Skin of body (tissue), 2 donors: Measurements from ENCODE around the gene EHHADH. TPM values are rescaled to one million over a fixed set of nuclear protein-coding genes. Genes with fewer than 3 reads are reported as not detected.

Experiments
- DNase-seq: peaks from one replicate; lab custom pipeline; 2025; lab: John Stamatoyannopoulos, UW
- total RNA-seq: library from RNA; depleted of rRNA; stranded (reverse); fragments of >200 nt; gene quantifications from one replicate; pipeline ENCODE4 v1.2.3, GENCODE V29; 2014

Gene EHHADH
- total RNA-seq, 1 donor from 2014 or later, result 4.3 TPM

DNA sequence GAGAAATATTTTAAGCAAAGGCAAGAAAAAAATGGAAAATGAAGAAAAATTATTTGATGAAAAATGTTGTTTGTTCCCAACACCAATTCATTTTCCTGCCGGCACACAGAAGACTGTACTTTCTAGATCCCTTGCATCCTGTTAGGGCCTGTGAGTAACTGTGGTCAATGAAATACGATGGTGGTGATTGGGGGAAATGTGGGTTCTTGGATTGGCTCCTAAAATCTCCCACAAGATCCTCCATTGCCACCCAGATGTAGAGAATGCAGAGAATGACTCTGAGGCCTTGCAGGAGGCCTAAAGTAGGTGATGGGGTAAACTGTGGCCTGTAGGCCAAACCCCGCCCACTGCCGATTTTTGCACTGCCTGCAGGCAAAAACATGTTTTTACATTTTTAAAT is 54.6 kb downstream of the EHHADH start:
- DNase-seq, result no peak

DNA sequence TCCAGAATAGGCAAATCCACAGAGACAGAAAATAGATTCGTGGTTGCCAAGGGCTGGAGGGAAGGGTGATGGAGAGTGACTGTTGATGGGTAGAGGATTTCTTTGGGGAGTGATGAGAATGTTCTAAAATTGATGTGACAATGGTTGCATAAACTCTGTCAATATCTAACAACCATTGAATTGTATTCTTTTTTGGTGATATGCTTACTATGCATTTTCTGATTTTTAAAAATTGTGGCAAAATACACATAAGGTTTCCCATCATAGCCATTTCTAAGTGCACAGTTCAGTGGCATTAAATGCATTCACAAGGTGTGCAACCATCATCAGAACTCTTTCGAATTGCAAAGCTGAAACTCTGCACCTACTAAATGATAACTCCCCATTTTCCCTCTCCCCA is 56.8 kb downstream of the EHHADH start:
- no peak for DNase-seq

DNA sequence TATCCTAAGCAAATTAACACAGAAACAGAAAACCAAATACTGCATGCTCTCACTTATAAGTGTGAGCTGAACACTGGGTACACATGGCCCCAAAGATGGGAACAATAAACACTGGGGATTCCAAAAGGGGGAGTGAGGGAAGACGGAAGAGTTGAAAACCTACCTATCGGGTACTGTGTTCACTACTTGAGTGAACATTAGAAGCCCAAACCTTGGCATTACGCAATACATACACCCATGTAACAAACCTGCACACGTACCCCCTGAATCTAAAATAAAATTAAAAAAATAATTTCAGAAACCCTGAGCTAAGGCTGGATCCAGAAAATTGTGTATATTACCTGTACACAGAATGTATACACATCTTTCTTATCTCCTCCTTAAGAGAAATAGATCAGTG is 58.2 kb downstream of the EHHADH start:
- no peak for DNase-seq

DNA sequence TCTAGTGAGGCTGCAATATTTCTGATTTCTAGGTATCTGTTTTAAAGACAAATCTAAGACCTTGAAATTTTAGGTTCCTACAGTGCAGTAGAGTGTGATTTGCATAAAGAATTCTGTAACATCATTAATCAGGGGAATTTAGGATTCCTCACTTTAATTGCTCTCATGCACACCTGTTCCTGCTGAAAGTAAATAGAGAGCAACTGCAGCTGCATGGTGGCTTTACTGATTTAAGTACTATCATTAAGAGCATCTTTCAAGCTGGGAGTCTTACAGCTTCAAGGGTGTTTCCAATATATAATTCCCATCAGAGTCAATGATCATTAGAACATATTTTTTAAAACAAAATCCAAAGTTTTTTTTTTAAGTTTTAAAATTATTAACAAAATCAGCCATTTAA is 65.0 kb downstream of the EHHADH start:
- no peak for DNase-seq

DNA sequence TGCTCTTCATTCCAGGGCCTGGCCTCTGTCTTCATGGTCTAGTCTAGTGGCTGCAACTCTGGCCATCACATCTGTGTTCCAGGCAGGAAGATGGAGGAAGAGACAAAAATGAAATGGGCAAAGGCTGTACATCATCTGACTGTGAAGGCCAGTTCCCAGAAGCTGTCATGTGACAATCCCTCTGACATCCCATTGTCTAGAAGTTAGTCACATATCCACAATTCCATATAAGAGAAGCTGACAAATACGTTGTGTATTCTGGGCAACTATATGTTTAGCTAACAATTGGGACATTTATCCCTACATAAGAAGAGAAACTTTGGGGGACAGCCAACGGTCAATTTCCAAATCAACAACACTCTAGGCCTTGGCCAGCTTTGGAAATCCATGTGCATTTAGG is 66.5 kb downstream of the EHHADH start:
- DNase-seq, result no peak

DNA sequence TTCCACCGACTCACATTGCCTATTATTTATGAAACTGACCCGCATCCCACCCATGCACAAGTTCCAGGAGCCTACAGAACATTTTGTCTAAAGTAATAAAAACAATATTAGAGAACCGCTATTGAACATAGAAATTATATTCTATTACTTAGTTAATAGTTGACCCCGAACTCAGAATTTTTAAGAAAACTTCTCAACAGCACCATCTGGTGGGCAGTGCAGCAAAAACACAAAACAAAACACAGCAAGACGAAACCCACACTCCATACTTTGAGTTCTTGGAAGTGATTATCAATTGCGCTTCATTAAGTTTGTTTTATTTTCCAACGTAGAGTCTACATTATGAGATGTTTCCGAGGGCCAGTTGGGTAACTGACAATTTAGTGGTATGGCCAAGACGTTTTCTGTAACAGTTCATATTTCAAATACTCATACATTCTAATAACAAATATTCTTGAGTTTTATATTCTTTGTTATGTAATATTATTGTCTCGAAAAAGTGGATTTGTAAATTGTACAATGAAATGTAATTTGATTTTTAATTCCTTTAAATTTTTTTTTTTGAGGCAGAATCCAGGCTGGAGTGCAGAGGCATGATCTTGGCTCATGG is 77.0 kb downstream of the EHHADH start:
- peak; percentile 49 for DNase-seq

DNA sequence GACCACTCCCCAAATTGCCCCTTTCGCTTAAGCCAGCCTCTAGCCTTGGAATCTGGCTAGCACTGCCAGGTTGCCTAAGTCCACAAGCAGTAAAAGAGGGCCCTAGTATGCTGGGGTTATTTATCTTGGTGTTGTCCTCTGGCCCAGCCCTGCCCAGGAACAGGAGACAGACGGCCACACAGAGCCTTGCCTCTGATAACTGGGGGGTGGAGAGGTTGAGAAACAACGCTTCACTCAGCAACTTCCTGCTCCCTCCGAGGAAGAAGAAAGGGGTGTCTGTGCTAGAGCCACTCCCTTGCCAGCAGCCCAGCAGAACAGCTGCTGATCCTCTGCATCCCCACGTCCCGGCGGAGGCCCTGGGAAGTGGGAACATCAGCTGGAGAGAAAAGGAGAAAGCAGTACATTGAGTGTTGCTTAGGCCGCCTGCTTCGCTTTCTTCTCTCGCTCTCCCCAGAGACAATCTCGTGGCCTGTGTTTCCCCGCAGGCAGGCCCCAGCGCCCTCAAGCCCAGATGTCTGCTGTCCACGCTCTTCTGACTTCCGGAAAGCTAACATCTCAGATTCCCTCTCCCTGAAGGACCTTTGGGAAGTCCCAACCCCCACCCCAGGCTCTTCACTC is 78.4 kb downstream of the EHHADH start:
- peak; percentile 59 for DNase-seq

DNA sequence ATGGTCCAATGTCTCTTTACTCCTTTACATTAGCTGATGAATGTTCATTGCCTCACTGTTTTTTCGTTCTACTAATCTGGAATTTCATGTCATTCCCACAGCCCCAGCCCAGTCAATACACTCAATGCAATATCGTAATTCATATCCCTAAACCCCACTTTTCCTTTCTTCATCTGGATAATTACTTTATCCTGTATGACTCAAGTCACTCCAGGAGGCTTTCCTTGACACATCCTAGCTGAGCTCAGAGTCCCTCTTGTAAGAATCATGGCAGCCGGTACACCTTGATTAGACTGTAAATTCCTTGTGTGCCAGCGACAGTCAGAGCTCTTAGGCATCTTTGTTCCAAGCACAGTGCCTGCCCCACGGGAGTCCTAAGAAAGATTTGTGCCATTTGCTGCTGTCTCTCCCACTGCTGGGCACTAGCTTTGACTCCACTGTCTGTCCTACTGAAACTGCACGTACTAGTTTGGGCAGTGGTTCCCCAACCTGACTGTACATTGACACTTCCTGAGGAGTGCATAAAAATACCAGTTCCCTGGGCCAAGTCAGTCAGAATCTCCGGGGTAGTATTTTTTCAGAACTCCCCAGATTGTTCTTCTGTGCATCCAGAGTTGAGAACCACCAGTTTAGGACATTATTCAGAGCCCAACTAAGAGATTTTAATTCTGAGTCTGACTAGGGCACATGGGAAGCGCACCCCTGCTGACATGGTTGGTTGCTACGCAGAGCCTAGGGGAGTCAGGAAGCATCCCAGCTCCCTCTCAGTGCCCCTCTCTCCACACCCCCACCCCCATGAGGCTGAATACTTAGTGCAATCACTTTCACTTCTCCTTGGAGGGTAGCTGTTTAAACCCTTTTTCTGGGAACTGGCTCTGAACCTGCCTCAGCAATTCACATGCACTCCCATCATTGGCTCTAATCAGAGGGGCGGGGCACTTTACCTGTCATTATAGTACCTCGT is 81.5 kb downstream of the EHHADH start:
- no peak for DNase-seq

DNA sequence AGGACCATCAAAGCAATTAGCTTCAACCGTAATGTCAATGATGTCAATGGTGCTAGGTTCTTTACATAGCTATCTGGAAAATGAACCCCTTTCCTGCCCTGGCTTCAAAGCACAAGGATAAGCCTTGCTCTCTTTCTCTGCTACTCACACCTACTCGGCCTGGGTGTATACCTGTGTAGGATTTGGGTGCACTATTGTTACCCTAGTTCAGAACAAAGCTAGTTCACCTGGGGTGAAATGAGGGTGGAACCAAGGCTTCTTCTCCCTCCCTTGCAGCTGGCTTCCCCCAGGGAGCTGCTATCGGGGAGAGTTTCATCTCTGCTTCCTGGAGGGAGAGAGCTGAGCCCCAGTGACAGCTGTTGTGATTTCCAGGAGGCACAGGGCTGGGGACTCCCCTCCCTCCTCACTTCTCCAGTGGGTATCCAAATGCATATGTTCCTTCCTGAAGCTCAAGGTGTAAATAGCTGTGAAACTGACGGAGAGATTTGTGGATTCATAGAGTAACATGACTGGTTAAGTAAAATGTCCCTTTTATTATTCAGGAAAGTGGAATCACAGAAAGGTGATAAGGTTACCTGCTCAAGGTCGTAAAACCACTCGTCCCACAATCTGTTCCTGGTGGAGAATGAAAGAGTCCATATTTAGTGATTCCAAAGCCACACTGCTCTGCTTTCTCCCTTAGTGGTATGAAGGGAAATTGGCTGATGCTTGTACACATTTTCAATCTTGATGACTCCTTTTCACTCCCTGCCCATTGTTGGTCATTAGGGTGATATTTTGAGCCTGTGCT is 89.2 kb downstream of the EHHADH start:
- DNase-seq, result no peak

DNA sequence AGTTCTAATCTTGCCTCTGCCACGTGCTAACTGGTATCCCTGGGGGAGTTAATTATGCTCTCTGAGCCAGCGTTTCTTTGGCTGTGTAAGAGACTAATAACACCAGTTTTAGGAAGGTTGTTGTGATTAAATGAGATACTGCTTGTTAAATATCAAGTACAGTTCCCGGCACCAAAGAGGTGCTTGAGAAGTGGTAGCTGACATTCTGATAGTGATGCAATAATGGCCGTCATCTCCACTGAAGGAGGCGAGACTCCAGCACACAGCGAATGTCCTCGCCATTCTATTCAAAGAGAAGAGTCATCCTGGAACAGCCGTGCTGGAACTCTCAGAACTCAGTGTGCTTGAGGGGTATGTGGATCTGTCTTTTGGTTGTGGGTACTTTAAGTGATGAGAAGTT is 91.2 kb downstream of the EHHADH start:
- no peak for DNase-seq

DNA sequence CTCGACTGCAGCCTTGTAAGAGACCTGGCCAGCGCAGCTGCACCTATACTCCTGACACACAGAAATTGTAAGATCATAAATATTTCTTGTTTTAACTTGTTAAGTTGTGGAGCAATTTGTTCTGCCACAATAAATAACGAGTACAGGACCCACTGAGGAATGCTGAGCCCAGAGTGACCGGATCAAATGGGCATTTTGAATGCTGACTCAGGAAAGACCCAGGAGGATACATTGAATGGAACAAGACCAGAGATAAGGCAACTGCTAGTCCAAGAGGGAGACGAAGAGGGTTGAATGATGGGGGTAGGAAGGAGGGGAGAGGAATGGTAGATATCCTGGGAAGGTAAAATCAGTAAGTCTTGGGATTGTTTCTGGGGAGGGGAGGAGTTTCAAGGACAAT is 92.1 kb downstream of the EHHADH start:
- no peak for DNase-seq

DNA sequence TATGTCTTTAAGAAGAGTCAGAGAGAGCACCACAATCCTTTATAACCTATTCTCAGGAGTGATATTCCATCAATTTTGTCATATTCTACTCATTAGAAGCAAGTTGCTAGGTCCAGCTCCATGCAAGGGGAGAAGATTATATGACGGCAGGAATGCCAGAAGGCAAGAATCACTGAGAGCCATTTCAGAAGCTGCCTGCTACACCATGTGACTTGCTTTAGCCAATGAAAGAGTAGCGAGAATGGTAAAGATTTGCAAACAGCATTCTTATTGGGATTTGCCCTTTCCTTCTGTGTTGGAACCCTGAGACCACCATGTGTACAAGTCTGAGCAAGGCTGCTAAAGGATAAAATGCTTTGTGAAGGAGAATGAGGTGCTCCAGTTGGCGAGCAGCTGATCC is 96.5 kb downstream of the EHHADH start:
- DNase-seq, result no peak

DNA sequence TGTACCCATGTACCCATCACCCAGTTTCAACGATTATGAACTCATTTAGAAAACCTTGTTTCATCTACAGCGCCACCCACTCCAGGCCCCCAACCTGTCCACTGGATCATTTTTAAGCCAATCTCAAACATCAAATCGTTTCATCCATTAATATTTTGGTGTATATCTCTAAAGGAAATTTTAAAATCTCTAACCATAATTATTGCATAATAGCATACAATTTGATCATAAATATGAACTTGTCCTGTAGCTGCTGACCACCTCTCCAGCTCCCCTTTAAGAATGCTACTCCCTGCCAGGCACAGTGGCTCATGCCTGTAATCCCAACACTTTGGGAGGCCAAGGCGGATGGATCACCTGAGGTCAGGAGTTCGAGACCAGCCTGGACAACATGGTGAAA is 98.2 kb downstream of the EHHADH start:
- no peak for DNase-seq

DNA sequence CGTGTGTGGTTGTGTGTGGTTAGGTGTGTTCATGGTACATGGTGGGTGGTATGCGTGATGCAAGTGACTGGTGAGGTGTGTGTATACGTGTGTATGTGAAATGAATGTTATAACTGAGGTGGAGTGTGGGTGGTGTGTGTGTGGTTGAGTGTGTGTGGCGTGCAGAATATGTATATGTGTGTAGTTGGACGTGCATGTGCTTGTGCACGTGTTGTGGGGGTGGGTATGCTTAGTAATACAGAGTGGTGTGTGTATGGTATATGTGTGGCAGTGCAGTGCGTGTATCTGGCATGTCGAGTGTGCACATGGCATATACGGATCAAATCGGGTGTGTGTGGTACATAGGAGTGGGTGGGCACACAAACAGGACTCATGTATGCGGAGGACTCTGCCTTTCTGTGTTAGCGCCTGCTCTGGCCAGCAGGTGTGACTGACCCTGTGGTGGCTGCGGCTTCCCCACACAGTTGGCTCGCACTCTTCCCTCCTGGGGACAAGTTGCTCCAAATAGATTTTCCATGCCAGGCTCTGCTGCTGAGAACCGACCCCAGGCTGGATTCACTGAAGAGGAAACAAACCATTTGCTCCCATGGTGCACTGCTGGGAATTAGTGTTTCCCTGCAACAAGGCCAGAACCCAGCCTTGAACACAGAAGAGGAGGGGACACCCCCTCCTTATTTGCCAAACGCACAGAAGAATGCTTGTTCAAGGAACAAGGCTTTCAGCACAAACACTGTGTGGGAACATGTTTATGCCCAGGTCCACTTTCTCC is 99.8 kb downstream of the EHHADH start:
- DNase-seq, result no peak

DNA sequence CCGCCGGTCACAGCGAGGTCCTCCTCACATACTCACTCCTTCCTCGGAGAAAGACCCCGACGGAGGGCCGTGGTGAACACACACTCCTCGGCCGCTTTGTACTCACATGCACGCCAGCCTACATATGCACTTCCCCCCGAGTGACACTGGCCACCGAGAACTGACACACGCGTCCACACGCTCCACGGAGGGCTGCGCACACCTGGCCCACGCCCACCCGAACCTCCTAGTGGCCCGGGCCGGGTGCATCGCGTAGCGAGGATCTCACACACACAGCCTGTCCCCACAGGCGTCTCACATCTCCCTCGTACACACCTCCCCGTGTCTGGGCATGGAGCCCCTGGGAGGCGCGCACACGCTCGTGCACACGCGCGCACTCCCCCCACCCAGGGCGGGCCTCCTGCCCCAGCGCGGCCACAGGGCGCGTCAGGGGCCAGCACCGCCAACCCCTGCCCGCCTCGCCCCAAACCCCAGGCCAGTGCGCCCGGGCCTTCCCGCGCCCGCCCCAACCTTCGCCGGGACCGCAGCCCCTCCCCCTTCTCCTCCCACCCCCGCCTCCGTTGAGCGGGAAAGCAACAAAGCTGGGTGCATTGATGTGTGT is 100.6 kb downstream of the EHHADH start:
- peak; percentile 42 for DNase-seq

DNA sequence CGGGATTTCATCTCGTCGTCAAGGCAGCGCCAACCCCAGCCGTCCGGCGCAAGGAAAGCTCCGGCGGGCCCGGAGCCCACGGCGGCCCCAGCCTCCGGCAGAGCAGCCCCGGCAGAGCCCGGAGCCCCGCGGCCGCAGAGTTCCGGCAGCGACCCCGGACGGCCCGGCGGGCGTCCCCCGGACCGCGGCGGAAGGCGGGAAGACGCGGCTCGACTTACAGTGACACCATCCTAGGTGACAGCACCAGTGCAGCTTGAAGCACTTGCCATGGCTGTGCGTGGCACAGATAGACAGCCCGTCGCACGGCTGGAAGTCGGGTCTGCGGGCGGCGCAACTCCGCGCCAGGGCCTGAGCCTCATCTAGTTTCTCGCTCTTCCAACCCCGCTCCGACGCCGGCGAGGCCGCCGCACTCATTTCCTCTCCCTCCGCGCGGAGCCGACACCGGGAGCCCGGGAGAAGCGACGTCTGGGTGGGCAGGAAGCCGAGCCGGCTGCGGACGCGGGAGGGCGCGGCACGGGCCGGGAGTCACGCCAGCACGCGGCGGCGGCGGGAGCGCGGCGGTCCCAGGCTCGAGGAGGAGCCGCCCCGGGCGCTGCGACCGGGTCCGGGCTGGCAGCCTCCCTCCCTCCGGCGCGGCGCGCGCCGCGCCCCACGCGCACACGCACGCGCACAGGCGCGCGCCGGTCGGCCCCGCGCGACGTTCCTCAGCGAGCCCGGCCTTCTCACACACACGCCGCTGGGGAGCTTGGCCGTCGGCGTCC is 101.3 kb downstream of the EHHADH start, which contains the start of gene C3orf70:
TSS of gene C3orf70 (minus strand) at position 651 of the 761 bp plus-strand sequence. CDS start at position 414, 237 bp downstream.
- DNase-seq, result peak; percentile 43

DNA sequence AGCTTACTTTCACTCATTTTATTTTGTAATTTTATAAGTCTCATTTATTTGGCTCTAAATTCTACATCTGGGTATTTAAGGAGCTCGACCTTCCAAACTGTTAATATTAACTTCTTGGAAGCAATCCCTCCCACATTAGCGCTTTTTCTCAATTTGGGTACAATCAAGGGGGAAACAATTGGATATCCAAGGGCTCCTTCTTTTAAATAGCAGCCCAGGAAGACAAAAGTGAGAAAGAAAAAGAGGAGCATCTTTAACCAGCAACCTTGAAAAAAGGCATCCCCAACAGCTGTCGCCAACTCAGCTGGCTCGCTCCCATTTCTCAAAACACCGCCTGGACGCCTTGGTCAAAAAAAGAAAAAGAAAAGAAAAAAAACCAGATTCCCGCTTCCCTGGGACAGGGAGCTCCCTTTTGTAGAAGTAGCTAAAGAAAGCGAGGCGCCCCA is 101.9 kb downstream of the EHHADH start:
- no peak for DNase-seq

DNA sequence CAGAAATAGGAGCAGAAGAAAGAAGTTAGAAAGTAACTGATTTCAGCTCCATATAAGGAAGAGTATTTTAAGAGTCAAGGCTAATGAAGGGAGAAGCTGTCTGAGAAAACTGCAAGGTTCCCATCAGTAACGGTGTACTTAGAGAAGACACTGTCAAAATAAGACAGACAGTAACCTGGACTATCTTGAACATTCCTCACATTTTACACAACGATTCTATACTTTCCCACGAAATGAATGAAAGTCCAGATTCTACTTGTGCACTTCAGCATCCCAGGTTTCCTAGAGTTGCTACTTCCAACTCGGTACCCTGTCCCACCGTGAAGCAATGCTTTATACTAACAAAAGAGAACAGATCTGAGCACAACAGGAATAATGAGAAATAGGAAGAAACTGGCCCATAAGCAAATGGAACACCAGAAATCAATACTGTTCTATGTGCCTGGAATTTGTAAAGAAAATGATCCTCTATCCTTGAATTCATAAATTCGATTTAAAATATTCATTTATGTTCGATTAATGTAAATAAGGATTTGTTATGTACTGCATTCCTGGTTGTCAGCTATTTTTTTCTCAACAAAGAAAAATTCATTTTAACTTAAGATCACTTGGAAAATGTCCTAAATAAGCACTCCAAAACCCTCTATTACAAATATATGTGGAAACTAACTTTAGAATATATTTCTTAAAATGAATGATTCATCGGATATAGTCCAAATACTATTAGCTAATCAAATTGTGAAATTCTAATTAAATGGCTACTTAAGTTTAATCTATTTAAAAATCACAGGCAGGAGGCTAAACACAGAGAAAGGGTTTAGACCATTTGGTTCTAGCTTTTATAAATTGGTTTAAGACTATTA is 102.5 kb downstream of the EHHADH start:
- no peak for DNase-seq
